GM12878 (cell line): ENCODE data around the gene FOXP1. TPM values are rescaled to one million over a fixed set of nuclear protein-coding genes. Genes with fewer than 3 reads are reported as not detected.

Experiments
- ATAC-seq: fragments of 200-7000 bp; cut with Tn5 transposase; 3 replicates; pipeline ENCODE4 v1.9.1; 2020; ENCODE audit warnings: mild to moderate bottlenecking, moderate library complexity
- BruUV-seq: library from RNA; stranded (reverse); fragments of 400-500 nt; replicated peaks from 2 replicates; lab custom pipeline; 2021; lab: Mats Ljungman, UMichigan
- CTCF ChIA-PET: fragments of 300-600 bp; sonication (Branson Sonifier 250); formaldehyde crosslinking; extraction: SDS; loops from one replicate; lab custom pipeline; 2021; ENCODE audit warnings: inconsistent platforms; lab: Yijun Ruan, JAX
- POLR2A ChIA-PET: fragments of 350-600 bp; formaldehyde crosslinking; extraction: SDS; loops from one replicate; lab custom pipeline; 2021; ENCODE audit warnings: inconsistent platforms; lab: Charles Lee
- RAD21 ChIA-PET: fragments of 300-600 bp; sonication (Branson Sonifier 250); formaldehyde crosslinking; loops from one replicate; lab custom pipeline; 2023; ENCODE audit warnings: antibody characterized with exemption; ENCODE audit not compliant: unreplicated experiment; lab: Charles Lee
- SMC1A ChIA-PET: fragments of 300-600 bp; sonication (Branson Sonifier 250); formaldehyde crosslinking; loops from one replicate; lab custom pipeline; 2023; ENCODE audit not compliant: unreplicated experiment, uncharacterized antibody; lab: Charles Lee
- DNase-seq: peaks from one replicate; pipeline ENCODE4 v3.0.0-alpha.2; 2011; ENCODE audit warnings: low read depth, low spot score
- FAIRE-seq: peaks from 3 replicates; lab custom pipeline; 2011; peaks lifted over from hg19 to GRCh38; lab: Jason Lieb, UNC
- H2AFZ ChIP-seq: 2 replicates; pipeline ENCODE4 v1.6.0; 2011; ENCODE audit warnings: low read depth, low read length, control low read depth; ENCODE audit not compliant: control insufficient read depth
- H3K27ac ChIP-seq: 2 replicates; pipeline ENCODE4 v1.5.1; 2011; ENCODE audit warnings: control low read depth; ENCODE audit not compliant: control insufficient read depth, insufficient read depth
- H3K27me3 ChIP-seq, 2 experiments: replicated peaks in 1 of 2; 2 replicates each; pipeline versions ENCODE4 v1.6.0 to v1.6.1; 2011; ENCODE audit warnings: low read length in 1 of 2; ENCODE audit not compliant: control insufficient read depth in 2 of 2, insufficient read depth in 2 of 2
- H3K36me3 ChIP-seq, 2 experiments: 2 replicates each; pipeline ENCODE4 v1.5.1; 2011; ENCODE audit warnings: low read length in 1 of 2; ENCODE audit not compliant: control insufficient read depth in 2 of 2, insufficient read depth in 2 of 2
- H3K4me1 ChIP-seq: 2 replicates; pipeline ENCODE4 v1.6.1; 2011; ENCODE audit warnings: mild to moderate bottlenecking, low read length, moderate library complexity, mixed read lengths; ENCODE audit not compliant: control insufficient read depth, insufficient read depth
- H3K4me2 ChIP-seq: 2 replicates; pipeline ENCODE4 v1.6.0; 2011; ENCODE audit warnings: control low read depth; ENCODE audit not compliant: control insufficient read depth, insufficient read depth
- H3K4me3 ChIP-seq: fragments of 200-600 bp; sonication (generic); 2 replicates; pipeline ENCODE4 v1.5.1; 2016
- H3K79me2 ChIP-seq: 2 replicates; pipeline ENCODE4 v1.6.0; 2011; ENCODE audit warnings: low read length; ENCODE audit not compliant: control insufficient read depth, insufficient read depth
- H3K9ac ChIP-seq: 2 replicates; pipeline ENCODE4 v1.8.0; 2011; ENCODE audit warnings: low read length, control low read depth, mixed read lengths; ENCODE audit not compliant: control insufficient read depth, insufficient read depth
- H3K9me3 ChIP-seq: replicated peaks from 3 replicates; pipeline ENCODE4 v1.5.1; 2011; ENCODE audit warnings: mild to moderate bottlenecking, low read length; ENCODE audit not compliant: control insufficient read depth, insufficient read depth
- H4K20me1 ChIP-seq: 2 replicates; pipeline ENCODE4 v1.6.0; 2011; ENCODE audit not compliant: control insufficient read depth, insufficient read depth
- EED ChIP-seq: sonication (generic); IDR thresholded peaks from 2 replicates; pipeline ENCODE4 v1.6.1; 2016; ENCODE audit warnings: antibody characterized with exemption, low read depth
- IRF3 ChIP-seq: fragments of 450-650 bp; IDR thresholded peaks from 2 replicates; pipeline ENCODE4 v1.6.1; 2014; ENCODE audit warnings: mild to moderate bottlenecking
- NBN ChIP-seq: fragments of 450-650 bp; IDR thresholded peaks from 2 replicates; pipeline ENCODE4 v1.6.1; 2016
- SKIL ChIP-seq: fragments of 450-650 bp; IDR thresholded peaks from 2 replicates; pipeline ENCODE4 v1.6.1; 2017; ENCODE audit warnings: mild to moderate bottlenecking, low read depth, inconsistent platforms; ENCODE audit not compliant: poor library complexity, severe bottlenecking
- SREBF1 ChIP-seq: IDR thresholded peaks from 2 replicates; pipeline ENCODE4 v1.6.1; 2012; ENCODE audit warnings: mild to moderate bottlenecking, low read length
- STAT1 ChIP-seq: fragments of 450-650 bp; conservative IDR thresholded peaks from 2 replicates; pipeline ENCODE4 v1.6.1; 2014; ENCODE audit warnings: antibody characterized with exemption, mild to moderate bottlenecking
- WGBS: methylation state at CpG from one replicate; pipeline ENCODE4 v1.1.6; 2016; ENCODE audit warnings: low lambda C conversion rate; ENCODE audit not compliant: insufficient replicate concordance, insufficient coverage; ENCODE audit errors: missing lambda C conversion rate; 5-methylcytosine and 5-hydroxymethylcytosine counted together
- in situ Hi-C: fragments of 300-500 bp; cut with MboI; formaldehyde crosslinking; loops from 9 replicates; pipeline ENCODE4 v1.14.3; 2018; ENCODE audit warnings: mixed read lengths
- intact Hi-C: fragments of 100-400 bp; cut with micrococcal nuclease; formaldehyde crosslinking; loops from one replicate; pipeline ENCODE4 v1.14.2; 2022; ENCODE audit not compliant: unreplicated experiment
- polyA plus RNA-seq, 11 experiments: library from polyadenylated mRNA; depleted of rRNA in 4 of 11; unstranded in 6 of 11; stranded (reverse) in 5 of 11; fragments of >200 nt; fragmentation: Nextera tagmentation in 4 of 11; fragmentation: Illumina TruSeq in 1 of 11; extraction: Ambion mirVana in 4 of 11; extraction: Trizol in 1 of 11; gene quantifications; 1 replicate in 1 of 11; 2 replicates in 10 of 11; pipeline versions ENCODE4 v1.2.1 to v1.2.3, GENCODE V29; 2011 to 2016; ENCODE audit warnings: inconsistent platforms in 2 of 11, missing spikeins in 2 of 11, low read depth in 1 of 11
- total RNA-seq, 4 experiments: library from RNA; depleted of rRNA in 3 of 4; stranded (reverse); fragments of >200 nt in 3 of 4; fragmentation: Illumina TruSeq in 1 of 4; extraction: Trizol in 1 of 4; gene quantifications; 2 replicates each; pipeline versions ENCODE4 v1.2.1 to v1.2.3, GENCODE V29; 2013 to 2021
- TF ChIP-seq, protein P1 (sequence below): fragments of 150-350 bp; IDR thresholded peaks from 2 replicates; pipeline ENCODE4 v1.6.1; 2016; ENCODE audit warnings: low read depth, low read length
- TF ChIP-seq, protein P2 (sequence below): fragments of 450-650 bp; formaldehyde crosslinking; IDR thresholded peaks from 2 replicates; pipeline ENCODE4 v1.4.0; 2022; ENCODE audit warnings: mild to moderate bottlenecking, moderate library complexity

FOXP1 gene
- total and polyA plus RNA-seq, 10 of the 15 experiments (the other 5 are each of a cell fraction or from before 2014, with no cell fraction given): 0.05 to 1.6 (median 0.20) TPM; not detected in 1

DNA sequence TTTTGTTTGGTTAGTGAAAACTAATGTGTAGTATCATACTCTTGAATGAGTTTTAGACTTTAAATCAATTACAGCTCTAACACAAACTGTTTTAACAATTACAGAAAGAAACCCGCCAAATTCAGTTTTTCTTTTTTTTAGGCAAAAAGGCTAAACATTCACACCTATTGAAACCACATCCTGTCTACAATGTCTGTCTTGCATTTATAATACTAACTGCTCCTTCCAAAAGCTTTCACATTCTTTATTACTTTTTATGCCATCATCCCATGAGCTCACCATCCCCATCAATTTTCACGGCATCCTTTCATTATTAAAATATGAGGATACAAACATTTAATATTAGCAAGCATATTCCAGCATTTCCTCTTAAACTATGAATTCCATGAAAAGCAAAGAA is 593.3 kb downstream of the FOXP1 start:
- in situ Hi-C loops: no loop called here
- RAD21 ChIA-PET: no interaction called here
- intact Hi-C loops: no loop called here
- SMC1A ChIA-PET: no interaction called here
- TF ChIP-seq SKIL (no peak), NBN (no peak), STAT1 (no peak), IRF3 (no peak), EED (no peak), SREBF1 (no peak)
- TF ChIP-seq, protein P1, sequence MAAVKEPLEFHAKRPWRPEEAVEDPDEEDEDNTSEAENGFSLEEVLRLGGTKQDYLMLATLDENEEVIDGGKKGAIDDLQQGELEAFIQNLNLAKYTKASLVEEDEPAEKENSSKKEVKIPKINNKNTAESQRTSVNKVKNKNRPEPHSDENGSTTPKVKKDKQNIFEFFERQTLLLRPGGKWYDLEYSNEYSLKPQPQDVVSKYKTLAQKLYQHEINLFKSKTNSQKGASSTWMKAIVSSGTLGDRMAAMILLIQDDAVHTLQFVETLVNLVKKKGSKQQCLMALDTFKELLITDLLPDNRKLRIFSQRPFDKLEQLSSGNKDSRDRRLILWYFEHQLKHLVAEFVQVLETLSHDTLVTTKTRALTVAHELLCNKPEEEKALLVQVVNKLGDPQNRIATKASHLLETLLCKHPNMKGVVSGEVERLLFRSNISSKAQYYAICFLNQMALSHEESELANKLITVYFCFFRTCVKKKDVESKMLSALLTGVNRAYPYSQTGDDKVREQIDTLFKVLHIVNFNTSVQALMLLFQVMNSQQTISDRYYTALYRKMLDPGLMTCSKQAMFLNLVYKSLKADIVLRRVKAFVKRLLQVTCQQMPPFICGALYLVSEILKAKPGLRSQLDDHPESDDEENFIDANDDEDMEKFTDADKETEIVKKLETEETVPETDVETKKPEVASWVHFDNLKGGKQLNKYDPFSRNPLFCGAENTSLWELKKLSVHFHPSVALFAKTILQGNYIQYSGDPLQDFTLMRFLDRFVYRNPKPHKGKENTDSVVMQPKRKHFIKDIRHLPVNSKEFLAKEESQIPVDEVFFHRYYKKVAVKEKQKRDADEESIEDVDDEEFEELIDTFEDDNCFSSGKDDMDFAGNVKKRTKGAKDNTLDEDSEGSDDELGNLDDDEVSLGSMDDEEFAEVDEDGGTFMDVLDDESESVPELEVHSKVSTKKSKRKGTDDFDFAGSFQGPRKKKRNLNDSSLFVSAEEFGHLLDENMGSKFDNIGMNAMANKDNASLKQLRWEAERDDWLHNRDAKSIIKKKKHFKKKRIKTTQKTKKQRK: no peak
- TF ChIP-seq, protein P2, sequence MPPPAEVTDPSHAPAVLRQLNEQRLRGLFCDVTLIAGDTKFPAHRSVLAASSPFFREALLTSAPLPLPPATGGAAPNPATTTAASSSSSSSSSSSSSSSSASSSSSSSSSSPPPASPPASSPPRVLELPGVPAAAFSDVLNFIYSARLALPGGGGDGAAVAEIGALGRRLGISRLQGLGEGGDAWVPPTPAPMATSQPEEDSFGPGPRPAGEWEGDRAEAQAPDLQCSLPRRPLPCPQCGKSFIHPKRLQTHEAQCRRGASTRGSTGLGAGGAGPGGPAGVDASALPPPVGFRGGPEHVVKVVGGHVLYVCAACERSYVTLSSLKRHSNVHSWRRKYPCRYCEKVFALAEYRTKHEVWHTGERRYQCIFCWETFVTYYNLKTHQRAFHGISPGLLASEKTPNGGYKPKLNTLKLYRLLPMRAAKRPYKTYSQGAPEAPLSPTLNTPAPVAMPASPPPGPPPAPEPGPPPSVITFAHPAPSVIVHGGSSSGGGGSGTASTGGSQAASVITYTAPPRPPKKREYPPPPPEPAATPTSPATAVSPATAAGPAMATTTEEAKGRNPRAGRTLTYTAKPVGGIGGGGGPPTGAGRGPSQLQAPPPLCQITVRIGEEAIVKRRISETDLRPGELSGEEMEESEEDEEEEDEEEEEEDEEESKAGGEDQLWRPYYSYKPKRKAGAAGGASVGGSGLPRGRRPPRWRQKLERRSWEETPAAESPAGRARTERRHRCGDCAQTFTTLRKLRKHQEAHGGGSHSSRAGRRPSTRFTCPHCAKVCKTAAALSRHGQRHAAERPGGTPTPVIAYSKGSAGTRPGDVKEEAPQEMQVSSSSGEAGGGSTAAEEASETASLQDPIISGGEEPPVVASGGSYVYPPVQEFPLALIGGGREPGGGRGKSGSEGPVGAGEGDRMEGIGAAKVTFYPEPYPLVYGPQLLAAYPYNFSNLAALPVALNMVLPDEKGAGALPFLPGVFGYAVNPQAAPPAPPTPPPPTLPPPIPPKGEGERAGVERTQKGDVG (CRISPR knock-in tag): no peak
- Histone ChIP-seq H3K36me3 (no peaks in the 10 kb centered on the region), H2AFZ (no peak overlapping the region), H3K4me3 (no peak overlapping the region), H3K79me2 (no peaks in the 10 kb centered on the region), H3K4me2 (no peak overlapping the region), H3K27ac (no peak overlapping the region), H3K9ac (no peak overlapping the region), H3K4me1 (no peaks in the 10 kb centered on the region), H3K9me3 (no peaks in the 10 kb centered on the region), H3K27me3 (peaks cover 0 to 3% of the 10 kb centered on the region in 2 experiments; a peak in 1 of 4 replicates), H4K20me1 (no peaks in the 10 kb centered on the region)
- 88% methylated on average over 2 of the region's 2 CpGs for WGBS
- CTCF ChIA-PET: no interaction called here
- DNase-seq (no peak), FAIRE-seq (no peak), ATAC-seq (no peak)
- no TSS peak for BruUV-seq
- POLR2A ChIA-PET: no interaction called here
